GM18505 (cell line): ENCODE measurements around the gene TTC23L.
A peak's percentile ranks its signal among the peaks of the same experiment; 100 is the strongest.

ENCODE experiments used
- ATAC-seq: cut with Tn5 transposase; IDR thresholded peaks from one replicate; pipeline ENCODE4 v1.9.1; 2021; ENCODE audit not compliant: unreplicated experiment
- POLR2A ChIP-seq: IDR thresholded peaks from 4 replicates; pipeline ENCODE4 v1.6.1; 2011; ENCODE audit warnings: borderline replicate concordance; ENCODE audit not compliant: insufficient read depth, insufficient read length; ENCODE audit errors: extremely low read depth

TTC23L gene

GRCh38 chr5:34926318-34926888 is 87.4 kb downstream of the TTC23L start:
- no peak for ATAC-seq
- no peak for TF ChIP-seq POLR2A

GRCh38 chr5:34927785-34928184 is 88.8 kb downstream of the TTC23L start:
- ATAC-seq = no peak
- no peak for TF ChIP-seq POLR2A

GRCh38 chr5:34928267-34928666 is 89.3 kb downstream of the TTC23L start:
- no peak for TF ChIP-seq POLR2A
- ATAC-seq = no peak

GRCh38 chr5:34929134-34929719 is 90.3 kb downstream of the TTC23L start, which contains the start of gene DNAJC21:
Gene DNAJC21 (plus strand): TSS chr5:34929559. CDS start chr5:34929820, 261 bp downstream.
- TF ChIP-seq POLR2A = no peak
- peak; percentile 89 for ATAC-seq

GRCh38 chr5:34929720-34930461 is 90.9 kb downstream of the TTC23L start:
- ATAC-seq = peak; percentile 78
- peak; percentile 79 for TF ChIP-seq POLR2A

- no peak for TF ChIP-seq POLR2A
- no peak for ATAC-seq
These were observed 91.5 kb downstream of the TTC23L start for GRCh38 chr5:34930462-34930844.

- no peak for TF ChIP-seq POLR2A
- ATAC-seq = no peak
These were observed 91.9 kb downstream of the TTC23L start for GRCh38 chr5:34930870-34931269.

GRCh38 chr5:34932947-34933346 is 94.0 kb downstream of the TTC23L start:
- no peak for ATAC-seq
- no peak for TF ChIP-seq POLR2A

- TF ChIP-seq POLR2A = no peak
- no peak for ATAC-seq
These were observed 103.0 kb downstream of the TTC23L start for GRCh38 chr5:34941936-34942335.

- no peak for ATAC-seq
- no peak for TF ChIP-seq POLR2A
These were observed 105.1 kb downstream of the TTC23L start for GRCh38 chr5:34944044-34944443.

- TF ChIP-seq POLR2A = no peak
- ATAC-seq = no peak
These were observed 105.6 kb downstream of the TTC23L start for GRCh38 chr5:34944460-34945047.
